HepG2 (cell line): ENCODE measurements around the gene TRAPPC1. TPM values are rescaled to one million over a fixed set of nuclear protein-coding genes. Genes with fewer than 3 reads are reported as not detected.

Experiments
- ARNT2 ChIP-seq: sonication (generic); formaldehyde crosslinking; IDR thresholded peaks from 2 replicates; pipeline ENCODE4 v1.8.0; 2022; ENCODE audit warnings: mild to moderate bottlenecking, low read depth, missing genetic modification reagents, moderate library complexity
- ATF7 ChIP-seq, 2 experiments: fragments of 450-650 bp in 1 of 2; sonication (generic) in 1 of 2; formaldehyde crosslinking in 1 of 2; IDR thresholded peaks; 2 replicates each; pipeline versions ENCODE4 v1.4.0 to v1.6.1; 2016 to 2020; ENCODE audit warnings: antibody characterized with exemption in 1 of 2, mild to moderate bottlenecking in 1 of 2, missing genetic modification reagents in 1 of 2
- ATM ChIP-seq: fragments of 450-650 bp; IDR thresholded peaks from 2 replicates; pipeline ENCODE4 v1.7.1; 2017; ENCODE audit warnings: mild to moderate bottlenecking, borderline replicate concordance
- CCAR2 ChIP-seq: fragments of 200-400 bp; formaldehyde crosslinking; optimal IDR thresholded peaks from 2 replicates; pipeline ENCODE3; 2018; ENCODE audit warnings: low read depth, mild to moderate bottlenecking, low read length, moderate library complexity
- EED ChIP-seq: sonication (generic); formaldehyde crosslinking; IDR thresholded peaks from 2 replicates; pipeline ENCODE4 v1.5.0; 2020; ENCODE audit warnings: mild to moderate bottlenecking, missing genetic modification reagents
- FOXJ3 ChIP-seq: sonication (generic); formaldehyde crosslinking; IDR thresholded peaks from 2 replicates; pipeline ENCODE4 v1.4.0; 2020; ENCODE audit warnings: missing genetic modification reagents, mild to moderate bottlenecking, borderline replicate concordance
- GTF3A ChIP-seq: sonication (generic); formaldehyde crosslinking; conservative IDR thresholded peaks from 2 replicates; pipeline ENCODE4 v1.4.0; 2020; ENCODE audit warnings: mild to moderate bottlenecking, missing genetic modification reagents
- IRF2 ChIP-seq: IDR thresholded peaks from 2 replicates; pipeline ENCODE4 v1.6.1; 2018; ENCODE audit warnings: missing genetic modification reagents, missing compliant biosample characterization
- MLLT10 ChIP-seq: sonication (generic); formaldehyde crosslinking; IDR thresholded peaks from 2 replicates; pipeline ENCODE4 v1.4.0; 2020; ENCODE audit warnings: missing genetic modification reagents
- MYC ChIP-seq: sonication (generic); formaldehyde crosslinking; IDR thresholded peaks from 2 replicates; pipeline ENCODE4 v1.9.0; 2021; ENCODE audit warnings: missing genetic modification reagents, borderline replicate concordance
- PLRG1 ChIP-seq: fragments of 450-650 bp; conservative IDR thresholded peaks from 2 replicates; pipeline ENCODE4 v1.6.1; 2016
- PTBP1 ChIP-seq: fragments of 200-400 bp; formaldehyde crosslinking; IDR thresholded peaks from 2 replicates; pipeline ENCODE4 v1.6.1; 2018; ENCODE audit warnings: low read length, low read depth; ENCODE audit not compliant: poor library complexity, severe bottlenecking
- TARDBP ChIP-seq: sonication (generic); formaldehyde crosslinking; IDR thresholded peaks from 2 replicates; pipeline ENCODE4 v1.8.0; 2022; ENCODE audit warnings: mild to moderate bottlenecking, missing genetic modification reagents
- TGIF2 ChIP-seq: IDR thresholded peaks from 2 replicates; pipeline ENCODE4 v1.6.1; 2016; ENCODE audit warnings: control low read depth, missing compliant biosample characterization
- ZFP1 ChIP-seq: IDR thresholded peaks from 2 replicates; pipeline ENCODE4 v1.6.1; 2016
- ZFP36L2 ChIP-seq: sonication (generic); formaldehyde crosslinking; IDR thresholded peaks from 2 replicates; pipeline ENCODE4 v1.4.0; 2020; ENCODE audit warnings: missing genetic modification reagents
- ZMYM3 ChIP-seq: sonication (generic); formaldehyde crosslinking; IDR thresholded peaks from 2 replicates; pipeline ENCODE4 v1.5.1; 2020; ENCODE audit warnings: mild to moderate bottlenecking, missing genetic modification reagents
- ZNF337 ChIP-seq: sonication (generic); formaldehyde crosslinking; IDR thresholded peaks from 2 replicates; pipeline ENCODE4 v1.5.1; 2020; ENCODE audit warnings: missing genetic modification reagents, low read depth, mild to moderate bottlenecking, borderline replicate concordance
- ZNF34 ChIP-seq: sonication (generic); formaldehyde crosslinking; IDR thresholded peaks from 2 replicates; pipeline ENCODE4 v1.4.0; 2020; ENCODE audit warnings: mild to moderate bottlenecking, missing genetic modification reagents, borderline replicate concordance
- ZNF782 ChIP-seq: sonication (generic); formaldehyde crosslinking; IDR thresholded peaks from 2 replicates; pipeline ENCODE4 v1.4.0; 2020; ENCODE audit warnings: missing genetic modification reagents, mild to moderate bottlenecking, borderline replicate concordance
- ZNF790 ChIP-seq: sonication (generic); formaldehyde crosslinking; IDR thresholded peaks from 2 replicates; pipeline ENCODE4 v1.8.0; 2022; ENCODE audit warnings: missing genetic modification reagents, mild to moderate bottlenecking, borderline replicate concordance
- polyA plus RNA-seq, 8 experiments: library from polyadenylated mRNA; depleted of rRNA in 3 of 8; stranded (reverse) in 7 of 8; unstranded in 1 of 8; fragments of >200 nt; fragmentation: Illumina TruSeq in 4 of 8; extraction: Trizol in 4 of 8; gene quantifications; 2 replicates each; pipeline versions ENCODE4 v1.2.1 to v1.2.3, GENCODE V29; 2011 to 2016; ENCODE audit warnings: low read depth in 4 of 8, missing spikeins in 1 of 8, mixed read lengths in 1 of 8; ENCODE audit not compliant: insufficient read depth in 1 of 8
- total RNA-seq, 5 experiments: library from RNA; depleted of rRNA; stranded (reverse); fragments of >200 nt; fragmentation: Illumina TruSeq; extraction: Trizol; gene quantifications; 2 replicates each; pipeline ENCODE4 v1.2.3, GENCODE V29; 2016; ENCODE audit warnings: low read depth in 1 of 5
- TF ChIP-seq, protein P1 (sequence below): fragments of 450-650 bp; IDR thresholded peaks from 2 replicates; pipeline ENCODE4 v1.6.1; 2016
- TF ChIP-seq, protein P2 (sequence below): sonication (generic); formaldehyde crosslinking; IDR thresholded peaks from 2 replicates; pipeline ENCODE4 v1.5.0; 2020; ENCODE audit warnings: mild to moderate bottlenecking, low read depth, missing genetic modification reagents, borderline replicate concordance
- TF ChIP-seq, protein P3 (sequence below): sonication (generic); formaldehyde crosslinking; IDR thresholded peaks from 2 replicates; pipeline ENCODE4 v1.9.0; 2021; ENCODE audit warnings: missing genetic modification reagents, borderline replicate concordance
- TF ChIP-seq, protein P4 (sequence below): sonication (generic); formaldehyde crosslinking; IDR thresholded peaks from 2 replicates; pipeline ENCODE4 v1.8.1; 2023; ENCODE audit warnings: mild to moderate bottlenecking, missing genetic modification reagents, borderline replicate concordance
- TF ChIP-seq, protein P5 (sequence below): sonication (generic); formaldehyde crosslinking; IDR thresholded peaks from 2 replicates; pipeline ENCODE4 v1.4.0; 2020; ENCODE audit warnings: missing genetic modification reagents

Gene TRAPPC1
- total and polyA plus RNA-seq, 2 of the 13 experiments (the other 11 are each of a cell fraction or from before 2014, with no cell fraction given), result 28.1 to 44.9 TPM

DNA sequence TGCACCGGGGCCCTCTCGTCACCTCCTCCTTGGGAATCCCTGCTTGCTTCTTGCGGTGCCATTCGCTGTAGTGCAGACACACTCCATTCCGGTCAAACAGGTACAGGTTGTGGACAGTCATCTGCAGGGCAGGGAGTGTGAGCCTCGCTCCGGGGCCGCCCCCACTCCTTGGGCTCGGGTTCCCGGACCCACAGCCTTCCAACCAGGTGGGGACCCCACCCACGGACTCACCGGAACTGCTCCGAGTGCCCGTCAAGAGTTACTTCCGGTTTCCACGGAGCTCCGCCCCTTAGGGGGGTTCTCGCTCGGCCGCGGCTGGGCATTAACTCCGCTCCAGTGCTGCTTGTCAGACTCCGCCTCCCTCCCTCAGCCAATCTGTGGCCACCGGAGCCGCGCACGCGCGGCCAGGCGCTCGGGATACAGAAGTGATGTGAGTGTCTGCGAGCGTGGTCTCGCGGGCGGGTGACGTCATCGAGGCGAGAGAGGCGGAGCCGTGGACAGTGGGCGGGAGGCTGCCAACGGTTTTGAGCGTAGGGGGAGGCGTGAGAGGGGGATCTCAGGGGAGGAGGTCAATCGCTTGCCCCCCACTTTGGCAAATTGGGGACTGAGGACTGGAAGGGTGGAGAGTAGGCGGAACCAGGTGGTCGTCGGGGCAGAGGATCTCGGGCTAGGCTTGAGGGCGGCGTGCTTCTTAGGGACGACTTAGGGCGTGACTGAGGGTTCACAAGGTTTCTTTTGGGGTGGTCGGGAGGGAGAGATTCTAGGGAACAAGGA, at the start of gene TRAPPC1, which contains the start of gene CNTROB (continued):
- 0 out of 2 replicates have a peak, but pooled peaks have one; percentile 27 for TF ChIP-seq MYC (CRISPR knock-in tag)
- TF ChIP-seq ZNF782 (CRISPR knock-in tag), result no peak
- 0 out of 2 replicates have a peak, but pooled peaks have one; percentile 53 for TF ChIP-seq TGIF2 (CRISPR knock-in tag)
- TF ChIP-seq, protein P1, sequence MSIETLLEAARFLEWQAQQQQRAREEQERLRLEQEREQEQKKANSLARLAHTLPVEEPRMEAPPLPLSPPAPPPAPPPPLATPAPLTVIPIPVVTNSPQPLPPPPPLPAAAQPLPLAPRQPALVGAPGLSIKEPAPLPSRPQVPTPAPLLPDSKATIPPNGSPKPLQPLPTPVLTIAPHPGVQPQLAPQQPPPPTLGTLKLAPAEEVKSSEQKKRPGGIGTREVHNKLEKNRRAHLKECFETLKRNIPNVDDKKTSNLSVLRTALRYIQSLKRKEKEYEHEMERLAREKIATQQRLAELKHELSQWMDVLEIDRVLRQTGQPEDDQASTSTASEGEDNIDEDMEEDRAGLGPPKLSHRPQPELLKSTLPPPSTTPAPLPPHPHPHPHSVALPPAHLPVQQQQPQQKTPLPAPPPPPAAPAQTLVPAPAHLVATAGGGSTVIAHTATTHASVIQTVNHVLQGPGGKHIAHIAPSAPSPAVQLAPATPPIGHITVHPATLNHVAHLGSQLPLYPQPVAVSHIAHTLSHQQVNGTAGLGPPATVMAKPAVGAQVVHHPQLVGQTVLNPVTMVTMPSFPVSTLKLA, result peak; percentile 40; the same call in 1 of the 2 replicates
- TF ChIP-seq ZMYM3, result no peak
- peak; percentile 100 for TF ChIP-seq ATF7 (IDR thresholded peaks at IDR 0.05)
- peak; percentile 99 for TF ChIP-seq ATF7 (CRISPR knock-in tag; IDR thresholded peaks at IDR 0.05)
- no peak for TF ChIP-seq ARNT2 (CRISPR knock-in tag)
- TF ChIP-seq ZNF790 (CRISPR knock-in tag), result no peak
- TF ChIP-seq, protein P2, sequence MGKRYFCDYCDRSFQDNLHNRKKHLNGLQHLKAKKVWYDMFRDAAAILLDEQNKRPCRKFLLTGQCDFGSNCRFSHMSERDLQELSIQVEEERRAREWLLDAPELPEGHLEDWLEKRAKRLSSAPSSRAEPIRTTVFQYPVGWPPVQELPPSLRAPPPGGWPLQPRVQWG (CRISPR knock-in tag), result no peak
- TF ChIP-seq GTF3A, result 0 out of 2 replicates have a peak, but pooled peaks have one; percentile 55
- TF ChIP-seq, protein P3, sequence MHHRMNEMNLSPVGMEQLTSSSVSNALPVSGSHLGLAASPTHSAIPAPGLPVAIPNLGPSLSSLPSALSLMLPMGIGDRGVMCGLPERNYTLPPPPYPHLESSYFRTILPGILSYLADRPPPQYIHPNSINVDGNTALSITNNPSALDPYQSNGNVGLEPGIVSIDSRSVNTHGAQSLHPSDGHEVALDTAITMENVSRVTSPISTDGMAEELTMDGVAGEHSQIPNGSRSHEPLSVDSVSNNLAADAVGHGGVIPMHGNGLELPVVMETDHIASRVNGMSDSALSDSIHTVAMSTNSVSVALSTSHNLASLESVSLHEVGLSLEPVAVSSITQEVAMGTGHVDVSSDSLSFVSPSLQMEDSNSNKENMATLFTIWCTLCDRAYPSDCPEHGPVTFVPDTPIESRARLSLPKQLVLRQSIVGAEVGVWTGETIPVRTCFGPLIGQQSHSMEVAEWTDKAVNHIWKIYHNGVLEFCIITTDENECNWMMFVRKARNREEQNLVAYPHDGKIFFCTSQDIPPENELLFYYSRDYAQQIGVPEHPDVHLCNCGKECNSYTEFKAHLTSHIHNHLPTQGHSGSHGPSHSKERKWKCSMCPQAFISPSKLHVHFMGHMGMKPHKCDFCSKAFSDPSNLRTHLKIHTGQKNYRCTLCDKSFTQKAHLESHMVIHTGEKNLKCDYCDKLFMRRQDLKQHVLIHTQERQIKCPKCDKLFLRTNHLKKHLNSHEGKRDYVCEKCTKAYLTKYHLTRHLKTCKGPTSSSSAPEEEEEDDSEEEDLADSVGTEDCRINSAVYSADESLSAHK (CRISPR knock-in tag), result no peak
- no peak for TF ChIP-seq PTBP1
- TF ChIP-seq ATM, result no peak
- TF ChIP-seq PLRG1, result no peak
- no peak for TF ChIP-seq CCAR2
- 0 out of 2 replicates have a peak, but pooled peaks have one; percentile 52 for TF ChIP-seq IRF2
- TF ChIP-seq MLLT10 (CRISPR knock-in tag), result no peak
- TF ChIP-seq, protein P4, sequence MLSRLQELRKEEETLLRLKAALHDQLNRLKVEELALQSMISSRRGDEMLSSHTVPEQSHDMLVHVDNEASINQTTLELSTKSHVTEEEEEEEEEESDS (CRISPR knock-in tag), result no peak
- no peak for TF ChIP-seq ZNF34 (CRISPR knock-in tag)
- peak; percentile 27; the same call in 1 of the 2 replicates for TF ChIP-seq TARDBP (CRISPR knock-in tag)
- no peak for TF ChIP-seq FOXJ3 (CRISPR knock-in tag)
- TF ChIP-seq ZFP36L2 (CRISPR knock-in tag), result no peak
- TF ChIP-seq ZFP1 (CRISPR knock-in tag), result no peak
- no peak for TF ChIP-seq ZNF337 (CRISPR knock-in tag)
- no peak for TF ChIP-seq EED (CRISPR knock-in tag)
- TF ChIP-seq, protein P5, sequence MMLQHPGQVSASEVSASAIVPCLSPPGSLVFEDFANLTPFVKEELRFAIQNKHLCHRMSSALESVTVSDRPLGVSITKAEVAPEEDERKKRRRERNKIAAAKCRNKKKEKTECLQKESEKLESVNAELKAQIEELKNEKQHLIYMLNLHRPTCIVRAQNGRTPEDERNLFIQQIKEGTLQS (CRISPR knock-in tag), result peak; percentile 68
